Spleen (tissue), 11 donors: ENCODE data around the gene PA2G4. TPM values are rescaled to one million over a fixed set of nuclear protein-coding genes. Genes with fewer than 3 reads are reported as not detected.
A peak's percentile ranks its signal among the peaks of the same experiment; 100 is the strongest.

Experiments
- DNase-seq: peaks from one replicate; pipeline ENCODE4 v3.0.0-alpha.2; 2020
- H3K27ac ChIP-seq, 8 donors: fragments of 200-600 bp; sonication (generic) in 7 of 8; 1 replicate in 4 of 8; 2 replicates in 4 of 8; pipeline versions ENCODE4 v1.5.0 to v1.8.0; 2016 to 2021; ENCODE audit warnings: inconsistent platforms in 4 of 8, mild to moderate bottlenecking in 4 of 8, moderate library complexity in 1 of 8
- H3K27me3 ChIP-seq, 7 donors: fragments of 200-600 bp; sonication (generic) in 6 of 7; replicated peaks in 1 of 7; 1 replicate in 4 of 7; 2 replicates in 3 of 7; pipeline versions ENCODE4 v1.5.0 to v1.8.0; 2016 to 2021; ENCODE audit warnings: inconsistent platforms in 3 of 7, mild to moderate bottlenecking in 1 of 7
- H3K36me3 ChIP-seq, 6 donors: fragments of 200-600 bp; sonication (generic) in 5 of 6; 1 replicate in 4 of 6; 2 replicates in 2 of 6; pipeline versions ENCODE4 v1.5.0 to v1.8.0; 2016 to 2021; ENCODE audit warnings: inconsistent platforms in 2 of 6
- H3K4me1 ChIP-seq, 6 donors: fragments of 200-600 bp; sonication (generic) in 5 of 6; 1 replicate in 3 of 6; 2 replicates in 3 of 6; pipeline versions ENCODE4 v1.5.0 to v1.8.0; 2016 to 2021; ENCODE audit warnings: inconsistent platforms in 3 of 6
- H3K4me3 ChIP-seq, 8 donors: fragments of 200-600 bp; sonication (generic) in 7 of 8; 1 replicate in 4 of 8; 2 replicates in 4 of 8; pipeline versions ENCODE4 v1.5.0 to v1.8.0; 2016 to 2021; ENCODE audit warnings: inconsistent platforms in 4 of 8, mild to moderate bottlenecking in 4 of 8, moderate library complexity in 2 of 8
- H3K9me3 ChIP-seq, 8 donors: fragments of 200-600 bp; sonication (generic) in 7 of 8; 1 replicate in 4 of 8; 2 replicates in 4 of 8; pipeline versions ENCODE4 v1.5.0 to v1.8.0; 2016 to 2021; ENCODE audit warnings: inconsistent platforms in 4 of 8
- POLR2A ChIP-seq, 3 donors: fragments of 450-650 bp; IDR thresholded peaks; one replicate each; pipeline ENCODE4 v1.5.1; 2017; ENCODE audit warnings: antibody characterized with exemption in 3 of 3, mild to moderate bottlenecking in 1 of 3
- POLR2AphosphoS5 ChIP-seq, 3 donors: sonication (generic); formaldehyde crosslinking; IDR thresholded peaks; one replicate each; pipeline ENCODE4 v1.5.1; 2017; ENCODE audit warnings: antibody characterized with exemption in 3 of 3
- WGBS, 5 donors: extraction: QIAGEN DNeasy Blood & Tissue Kit in 3 of 5; methylation state at CpG; one replicate each; pipeline versions ENCODE4 v1.1.5 to v1.1.7; 2013 to 2018; 5-methylcytosine and 5-hydroxymethylcytosine counted together
- intact Hi-C: fragments of 100-400 bp; cut with DNase I; formaldehyde crosslinking; loops from one replicate; pipeline ENCODE4 v1.15.0; 2023; ENCODE audit warnings: low total_unique reads
- polyA plus RNA-seq, 3 donors: library from polyadenylated mRNA; stranded (reverse); fragments of 200-250 nt; gene quantifications; one replicate each; pipeline ENCODE4 v1.2.1, GENCODE V29; 2013
- total RNA-seq, 7 donors: library from RNA; depleted of rRNA in 3 of 7; stranded (reverse); fragments of >200 nt in 3 of 7; fragmentation: NEBNext Ultra II Directional in 4 of 7; extraction: Animal tissue kit (Norgen Biotek cat#: 25700) in 4 of 7; gene quantifications; one replicate each; pipeline versions ENCODE4 v1.1.0 to v1.2.1, GENCODE V29; 2016 to 2021
- TF ChIP-seq, protein P1 (sequence below), 11 experiments: fragments of 200-600 bp in 7 of 11; fragments of 450-650 bp in 4 of 11; sonication (generic) in 4 of 11; IDR thresholded peaks in 8 of 11; conservative IDR thresholded peaks in 3 of 11; 1 replicate in 7 of 11; 2 replicates in 4 of 11; pipeline versions ENCODE4 v1.4.0 to v1.8.0; 2016 to 2021; ENCODE audit warnings: antibody characterized with exemption in 11 of 11, inconsistent platforms in 4 of 11, mild to moderate bottlenecking in 1 of 11
- donor health status: healthy with polysubstance abuse.
- donor health status: DM: no; HTN: no; CAD: no; lungs with moderate emphysema.
- donor health status: DM: no; HTN: no; CAD: no.
- donor health status: Bipolar disorder and iron deficiency.
- donor health status: healthy.
- donor health status: DM: no; HTN: no; CAD: no.
- donor health status: DM: yes; HTN: yes; CAD: no.

PA2G4 gene
- total and polyA plus RNA-seq, 10 donors, result 52.8 to 92.8 (median 73.4) TPM

- 88 to 93% (median 91%) methylated on average over 3 of the region's 3 CpGs for WGBS, 5 donors
- Histone ChIP-seq H3K4me3 (no peak overlapping the region), H3K36me3 (peaks cover 5 to 62% (median 58%) of the 10 kb centered on the region in 6 donors), H3K27me3 (no peaks in the 10 kb centered on the region), H3K4me1 (peaks cover 19 to 43% (median 38%) of the 10 kb centered on the region in 6 donors), H3K9me3 (no peaks in the 10 kb centered on the region), H3K27ac (no peak overlapping the region)
- no peak for DNase-seq
- TF ChIP-seq, protein P1, sequence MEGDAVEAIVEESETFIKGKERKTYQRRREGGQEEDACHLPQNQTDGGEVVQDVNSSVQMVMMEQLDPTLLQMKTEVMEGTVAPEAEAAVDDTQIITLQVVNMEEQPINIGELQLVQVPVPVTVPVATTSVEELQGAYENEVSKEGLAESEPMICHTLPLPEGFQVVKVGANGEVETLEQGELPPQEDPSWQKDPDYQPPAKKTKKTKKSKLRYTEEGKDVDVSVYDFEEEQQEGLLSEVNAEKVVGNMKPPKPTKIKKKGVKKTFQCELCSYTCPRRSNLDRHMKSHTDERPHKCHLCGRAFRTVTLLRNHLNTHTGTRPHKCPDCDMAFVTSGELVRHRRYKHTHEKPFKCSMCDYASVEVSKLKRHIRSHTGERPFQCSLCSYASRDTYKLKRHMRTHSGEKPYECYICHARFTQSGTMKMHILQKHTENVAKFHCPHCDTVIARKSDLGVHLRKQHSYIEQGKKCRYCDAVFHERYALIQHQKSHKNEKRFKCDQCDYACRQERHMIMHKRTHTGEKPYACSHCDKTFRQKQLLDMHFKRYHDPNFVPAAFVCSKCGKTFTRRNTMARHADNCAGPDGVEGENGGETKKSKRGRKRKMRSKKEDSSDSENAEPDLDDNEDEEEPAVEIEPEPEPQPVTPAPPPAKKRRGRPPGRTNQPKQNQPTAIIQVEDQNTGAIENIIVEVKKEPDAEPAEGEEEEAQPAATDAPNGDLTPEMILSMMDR (IDR thresholded peaks at IDR 0.05 in 8 of 11, conservative IDR thresholded peaks at IDR 0.05 in 3 of 11), result no peak
- intact Hi-C loops, result no loop called here
Measured at GRCh38 chr12:56107242-56107641, 2.9 kb downstream of the PA2G4 start.

GRCh38 chr12:56110571-56110970 is 6.2 kb downstream of the PA2G4 start:
- no peak for DNase-seq
- Histone ChIP-seq H3K36me3 (peaks cover 5 to 83% (median 73%) of the 10 kb centered on the region in 6 donors), H3K4me1 (peaks cover 9 to 24% (median 20%) of the 10 kb centered on the region in 6 donors), H3K9me3 (no peaks in the 10 kb centered on the region), H3K27me3 (no peaks in the 10 kb centered on the region), H3K27ac (no peak overlapping the region), H3K4me3 (no peak overlapping the region)
- TF ChIP-seq, protein P1 (IDR thresholded peaks at IDR 0.05 in 8 of 11, conservative IDR thresholded peaks at IDR 0.05 in 3 of 11), result no peak
- 83 to 93% (median 89%) methylated on average over 5 of the region's 5 CpGs for WGBS, 5 donors
- intact Hi-C loops, result no loop called here

DNA sequence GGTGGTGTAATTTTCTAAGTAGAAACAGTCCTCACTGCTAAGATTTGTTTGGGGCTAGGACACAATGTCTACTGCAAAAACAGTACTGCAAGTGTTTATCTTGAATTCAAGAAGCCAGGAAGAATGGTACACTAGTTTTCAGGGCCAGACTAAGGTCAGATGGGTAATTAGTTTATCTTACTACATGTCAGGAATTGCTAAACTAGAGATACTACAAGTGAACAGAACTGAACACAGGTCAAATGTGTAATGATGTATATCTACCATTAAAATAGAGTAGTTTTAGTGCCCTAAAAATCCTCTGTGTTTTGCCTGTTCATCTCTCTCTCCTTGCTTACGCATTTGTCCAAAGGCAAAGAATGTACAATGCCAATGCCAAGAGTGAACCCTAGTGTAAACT is 9.7 kb downstream of the PA2G4 start:
- TF ChIP-seq, protein P1 (IDR thresholded peaks at IDR 0.05 in 8 of 11, conservative IDR thresholded peaks at IDR 0.05 in 3 of 11), result no peak
- no peak for TF ChIP-seq POLR2AphosphoS5 (IDR thresholded peaks at IDR 0.05)
- TF ChIP-seq POLR2A (IDR thresholded peaks at IDR 0.05), result no peak

DNA sequence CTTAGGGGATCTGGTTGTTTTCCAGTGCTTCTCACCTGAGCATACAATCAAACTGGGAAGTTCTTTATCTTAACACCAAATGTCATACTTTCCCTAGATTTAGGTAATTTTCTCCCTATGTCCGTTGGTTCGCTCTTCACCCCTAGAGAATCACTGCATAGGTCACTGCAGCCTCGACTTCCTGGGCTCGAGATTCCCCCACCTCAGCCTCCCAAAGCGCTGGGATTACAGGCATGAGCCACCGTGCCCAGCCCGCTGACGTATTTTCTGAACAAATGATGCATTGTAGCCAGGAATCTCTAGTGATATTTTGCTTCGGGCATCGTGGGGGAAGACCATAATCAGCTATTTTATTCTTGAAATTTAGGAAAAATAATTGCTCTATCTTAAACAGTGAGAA is 11.0 kb downstream of the PA2G4 start:
- no peak for TF ChIP-seq POLR2A (IDR thresholded peaks at IDR 0.05)
- TF ChIP-seq, protein P1 (IDR thresholded peaks at IDR 0.05 in 8 of 11, conservative IDR thresholded peaks at IDR 0.05 in 3 of 11), result no peak
- no peak for TF ChIP-seq POLR2AphosphoS5 (IDR thresholded peaks at IDR 0.05)
- peak overlapping the region; percentile 84 to 98 (median 94) for H3K27ac ChIP-seq
- no peaks in the 10 kb centered on the region for H3K9me3 ChIP-seq
- H3K4me1 ChIP-seq, result peaks cover 15 to 42% (median 34%) of the 10 kb centered on the region in 6 donors
- H3K4me3 ChIP-seq, result peak overlapping the region; percentile 56 to 80 (median 74)
- H3K27me3 ChIP-seq, result no peaks in the 10 kb centered on the region
- intact Hi-C loops, result no loop called here
- DNase-seq, result no peak
- peaks cover 4 to 52% (median 36%) of the 10 kb centered on the region in 6 donors for H3K36me3 ChIP-seq
- 53 to 66% (median 61%) methylated on average over 10 of the region's 10 CpGs for WGBS, 5 donors

More for the DNA sequence above, 9.7 kb downstream of the PA2G4 start:
- intact Hi-C loops, result no loop called here
- Histone ChIP-seq H3K27me3 (no peaks in the 10 kb centered on the region), H3K27ac (peak overlapping the region in 2 of 8 donors; percentile 4 to 23), H3K4me1 (peaks cover 7 to 30% (median 23%) of the 10 kb centered on the region in 6 donors), H3K9me3 (no peaks in the 10 kb centered on the region), H3K36me3 (peaks cover 5 to 61% (median 47%) of the 10 kb centered on the region in 6 donors), H3K4me3 (no peak overlapping the region)
- WGBS, 5 donors, result 90 to 100% (median 96%) methylated on average over 1 of the region's 1 CpG
- DNase-seq, result no peak
